ENCODE results near the gene SFMBT1. TPM values are rescaled to one million over a fixed set of nuclear protein-coding genes. Genes with fewer than 3 reads are reported as not detected.

SFMBT1 gene
- polyA plus RNA-seq, 1 of the 3 experiments (the other 2 are of a cell fraction): 0.72 TPM

DNA sequence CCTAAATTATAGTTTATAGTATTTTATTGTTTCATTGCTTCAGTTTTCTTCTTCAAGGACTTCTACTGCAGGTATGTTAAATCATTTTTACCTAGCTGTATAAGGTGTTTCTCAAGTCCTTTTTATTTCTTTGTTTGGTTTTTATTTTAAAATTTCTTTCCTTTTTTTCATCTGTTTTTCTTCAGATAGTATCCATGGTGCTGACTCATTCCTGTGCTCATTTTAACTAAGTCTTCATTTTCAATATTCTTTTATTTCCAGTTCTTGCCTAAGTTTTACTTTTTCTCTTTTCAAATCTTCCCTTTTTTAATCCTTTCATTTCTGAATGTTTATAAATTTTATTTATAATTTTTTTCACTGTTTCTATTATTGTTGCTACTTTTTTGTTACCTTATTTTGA is 106.3 kb downstream of the SFMBT1 start:
- ChIA-PET POLR2A (no interaction called here), CTCF (interaction anchor here (0.7 to 1.6 kb wide), 4 partner anchors 13 to 133 kb away, joined by 3 to 4 read pairs (median 4); no protein-coding TSS in a partner anchor)

More for the DNA sequence above, 106.3 kb downstream of the SFMBT1 start:
- no peak overlapping the region for H3K4me3 ChIP-seq (ENCODE audit: low read depth in 2 of 2, low read length in 1 of 2)
- H3K36me3 ChIP-seq (replicated peaks in 1 of 2; ENCODE audit: control insufficient read depth in 1 of 2, insufficient read depth in 2 of 2, low read length in 1 of 2): no peaks in the 10 kb centered on the region
- no peaks in the 10 kb centered on the region for H3K79me2 ChIP-seq (ENCODE audit: insufficient read depth)
- H4K20me1 ChIP-seq (ENCODE audit: insufficient read depth): no peaks in the 10 kb centered on the region
- H3K27ac ChIP-seq (ENCODE audit: low read depth in 2 of 2, low read length in 1 of 2): no peak overlapping the region
- H3K4me2 ChIP-seq: no peak overlapping the region
- no peak for TF ChIP-seq SMC3 (IDR thresholded peaks at IDR 0.05; ENCODE audit: low read depth, low read length)
- no peak for TF ChIP-seq CHD2 (IDR thresholded peaks at IDR 0.05; ENCODE audit: low read length, partially characterized antibody)
- TF ChIP-seq, protein P1, sequence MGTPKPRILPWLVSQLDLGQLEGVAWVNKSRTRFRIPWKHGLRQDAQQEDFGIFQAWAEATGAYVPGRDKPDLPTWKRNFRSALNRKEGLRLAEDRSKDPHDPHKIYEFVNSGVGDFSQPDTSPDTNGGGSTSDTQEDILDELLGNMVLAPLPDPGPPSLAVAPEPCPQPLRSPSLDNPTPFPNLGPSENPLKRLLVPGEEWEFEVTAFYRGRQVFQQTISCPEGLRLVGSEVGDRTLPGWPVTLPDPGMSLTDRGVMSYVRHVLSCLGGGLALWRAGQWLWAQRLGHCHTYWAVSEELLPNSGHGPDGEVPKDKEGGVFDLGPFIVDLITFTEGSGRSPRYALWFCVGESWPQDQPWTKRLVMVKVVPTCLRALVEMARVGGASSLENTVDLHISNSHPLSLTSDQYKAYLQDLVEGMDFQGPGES (IDR thresholded peaks at IDR 0.05; ENCODE audit: low read depth, low read length): no peak
- TF ChIP-seq JUND (IDR thresholded peaks at IDR 0.05): no peak
- TF ChIP-seq, protein P2, sequence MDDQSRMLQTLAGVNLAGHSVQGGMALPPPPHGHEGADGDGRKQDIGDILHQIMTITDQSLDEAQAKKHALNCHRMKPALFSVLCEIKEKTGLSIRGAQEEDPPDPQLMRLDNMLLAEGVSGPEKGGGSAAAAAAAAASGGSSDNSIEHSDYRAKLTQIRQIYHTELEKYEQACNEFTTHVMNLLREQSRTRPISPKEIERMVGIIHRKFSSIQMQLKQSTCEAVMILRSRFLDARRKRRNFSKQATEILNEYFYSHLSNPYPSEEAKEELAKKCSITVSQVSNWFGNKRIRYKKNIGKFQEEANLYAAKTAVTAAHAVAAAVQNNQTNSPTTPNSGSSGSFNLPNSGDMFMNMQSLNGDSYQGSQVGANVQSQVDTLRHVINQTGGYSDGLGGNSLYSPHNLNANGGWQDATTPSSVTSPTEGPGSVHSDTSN (IDR thresholded peaks at IDR 0.05): no peak
- no peak for TF ChIP-seq TEAD4 (IDR thresholded peaks at IDR 0.05; ENCODE audit: borderline replicate concordance, insufficient read depth)
- TF ChIP-seq, protein P3, sequence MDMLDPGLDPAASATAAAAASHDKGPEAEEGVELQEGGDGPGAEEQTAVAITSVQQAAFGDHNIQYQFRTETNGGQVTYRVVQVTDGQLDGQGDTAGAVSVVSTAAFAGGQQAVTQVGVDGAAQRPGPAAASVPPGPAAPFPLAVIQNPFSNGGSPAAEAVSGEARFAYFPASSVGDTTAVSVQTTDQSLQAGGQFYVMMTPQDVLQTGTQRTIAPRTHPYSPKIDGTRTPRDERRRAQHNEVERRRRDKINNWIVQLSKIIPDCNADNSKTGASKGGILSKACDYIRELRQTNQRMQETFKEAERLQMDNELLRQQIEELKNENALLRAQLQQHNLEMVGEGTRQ (IDR thresholded peaks at IDR 0.05; ENCODE audit: borderline replicate concordance, low read depth, low read length): no peak
- TF ChIP-seq RXRA (IDR thresholded peaks at IDR 0.05; ENCODE audit: borderline replicate concordance, low read depth): no peak
- no peak for TF ChIP-seq ELF1 (IDR thresholded peaks at IDR 0.05)
- TF ChIP-seq GABPA (IDR thresholded peaks at IDR 0.05; ENCODE audit: low read depth): no peak
- no peak for TF ChIP-seq FOXJ3 (CRISPR knock-in tag; IDR thresholded peaks at IDR 0.05)
- no peak for TF ChIP-seq RAD21 (IDR thresholded peaks at IDR 0.05; ENCODE audit: low read length)
- TF ChIP-seq, protein P4, sequence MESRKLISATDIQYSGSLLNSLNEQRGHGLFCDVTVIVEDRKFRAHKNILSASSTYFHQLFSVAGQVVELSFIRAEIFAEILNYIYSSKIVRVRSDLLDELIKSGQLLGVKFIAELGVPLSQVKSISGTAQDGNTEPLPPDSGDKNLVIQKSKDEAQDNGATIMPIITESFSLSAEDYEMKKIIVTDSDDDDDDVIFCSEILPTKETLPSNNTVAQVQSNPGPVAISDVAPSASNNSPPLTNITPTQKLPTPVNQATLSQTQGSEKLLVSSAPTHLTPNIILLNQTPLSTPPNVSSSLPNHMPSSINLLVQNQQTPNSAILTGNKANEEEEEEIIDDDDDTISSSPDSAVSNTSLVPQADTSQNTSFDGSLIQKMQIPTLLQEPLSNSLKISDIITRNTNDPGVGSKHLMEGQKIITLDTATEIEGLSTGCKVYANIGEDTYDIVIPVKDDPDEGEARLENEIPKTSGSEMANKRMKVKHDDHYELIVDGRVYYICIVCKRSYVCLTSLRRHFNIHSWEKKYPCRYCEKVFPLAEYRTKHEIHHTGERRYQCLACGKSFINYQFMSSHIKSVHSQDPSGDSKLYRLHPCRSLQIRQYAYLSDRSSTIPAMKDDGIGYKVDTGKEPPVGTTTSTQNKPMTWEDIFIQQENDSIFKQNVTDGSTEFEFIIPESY (IDR thresholded peaks at IDR 0.05; ENCODE audit: borderline replicate concordance, low read depth): no peak
- TF ChIP-seq POLR2AphosphoS5 (IDR thresholded peaks at IDR 0.05; ENCODE audit: low read depth, low read length): no peak
- no peak for TF ChIP-seq NRF1 (IDR thresholded peaks at IDR 0.05; ENCODE audit: low read depth, low read length)
- TF ChIP-seq GATA2 (CRISPR knock-in tag; IDR thresholded peaks at IDR 0.05): no peak
- TF ChIP-seq RCOR1 (IDR thresholded peaks at IDR 0.05; ENCODE audit: low read length): no peak
- no peak overlapping the region for H2AFZ ChIP-seq (ENCODE audit: low read depth)
- H3K27me3 ChIP-seq (ENCODE audit: insufficient read depth): no peaks in the 10 kb centered on the region
- H3K9me3 ChIP-seq: no peaks in the 10 kb centered on the region
- H3K9me2 ChIP-seq: no peaks in the 10 kb centered on the region
- no peak for DNase-seq
- H3K9ac ChIP-seq: no peak overlapping the region
- H3K4me1 ChIP-seq (ENCODE audit: control insufficient read depth in 1 of 2, insufficient read depth in 2 of 2, low read depth in 1 of 2, low read length in 1 of 2): no peaks in the 10 kb centered on the region; a peak in 1 of 4 replicates
- no peaks in the 10 kb centered on the region for H3F3A ChIP-seq (replicated peaks; ENCODE audit: insufficient read depth)
